ENCODE measurements around the gene PDGFA. TPM values are rescaled to one million over a fixed set of nuclear protein-coding genes. Genes with fewer than 3 reads are reported as not detected.

PDGFA gene
- polyA plus RNA-seq, 1 donor (not counting 4 experiments of a cell fraction or from before 2014, with no cell fraction given): 14.8 TPM

DNA sequence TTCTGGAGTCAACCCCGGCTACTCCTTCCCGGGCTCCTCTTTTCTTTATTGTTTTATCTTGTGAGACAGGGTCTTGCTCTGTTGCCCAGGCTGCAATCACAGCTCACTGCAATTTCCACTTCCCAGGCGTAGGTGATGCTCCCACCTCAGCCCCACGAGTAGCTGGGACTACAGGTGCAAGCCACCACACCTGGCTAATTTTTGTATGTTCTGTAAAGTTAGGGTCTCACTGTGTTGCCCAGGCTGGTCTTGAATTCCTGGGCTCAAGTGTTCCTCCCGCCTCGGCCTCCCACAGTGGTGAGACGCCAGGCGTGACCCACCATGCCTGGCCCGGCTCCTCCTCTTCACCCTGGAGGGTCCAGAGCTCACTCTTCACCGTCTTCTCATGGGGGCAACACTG, 15.3 kb upstream of the PDGFA start:
- H3K4me3 ChIP-seq (ENCODE audit: control insufficient read depth in 2 of 3, extremely low read depth in 1 of 3, insufficient read depth in 2 of 3, low read depth in 1 of 3, low read length in 3 of 3): no peak overlapping the region
- no peaks in the 10 kb centered on the region for H3K9me1 ChIP-seq (ENCODE audit: control insufficient read depth, extremely low read depth, insufficient read depth, low read length)
- no peaks in the 10 kb centered on the region for H3K9me3 ChIP-seq (ENCODE audit: control insufficient read depth, low read depth, low read length)
- no peaks in the 10 kb centered on the region for H3K79me2 ChIP-seq (ENCODE audit: control insufficient read depth, insufficient read depth, low read length)
- H2AFZ ChIP-seq (ENCODE audit: control insufficient read depth, low read length): no peak overlapping the region
- peaks cover 5% of the 10 kb centered on the region for H3K27me3 ChIP-seq (ENCODE audit: control insufficient read depth, extremely low read depth, insufficient read depth, low read length)
- dilution Hi-C loops (cut with MboI; ENCODE audit: extremely low pct_ligation_motif_present, low sequenced_read_pairs): no loop called here
- H3K36me3 ChIP-seq (ENCODE audit: control insufficient read depth in 2 of 2, extremely low read depth in 1 of 2, insufficient read depth in 2 of 2, low read length in 2 of 2): no peaks in the 10 kb centered on the region
- H3K9ac ChIP-seq (ENCODE audit: control insufficient read depth, extremely low read depth, insufficient read depth, low read length): no peak overlapping the region
- TF ChIP-seq, protein P1, sequence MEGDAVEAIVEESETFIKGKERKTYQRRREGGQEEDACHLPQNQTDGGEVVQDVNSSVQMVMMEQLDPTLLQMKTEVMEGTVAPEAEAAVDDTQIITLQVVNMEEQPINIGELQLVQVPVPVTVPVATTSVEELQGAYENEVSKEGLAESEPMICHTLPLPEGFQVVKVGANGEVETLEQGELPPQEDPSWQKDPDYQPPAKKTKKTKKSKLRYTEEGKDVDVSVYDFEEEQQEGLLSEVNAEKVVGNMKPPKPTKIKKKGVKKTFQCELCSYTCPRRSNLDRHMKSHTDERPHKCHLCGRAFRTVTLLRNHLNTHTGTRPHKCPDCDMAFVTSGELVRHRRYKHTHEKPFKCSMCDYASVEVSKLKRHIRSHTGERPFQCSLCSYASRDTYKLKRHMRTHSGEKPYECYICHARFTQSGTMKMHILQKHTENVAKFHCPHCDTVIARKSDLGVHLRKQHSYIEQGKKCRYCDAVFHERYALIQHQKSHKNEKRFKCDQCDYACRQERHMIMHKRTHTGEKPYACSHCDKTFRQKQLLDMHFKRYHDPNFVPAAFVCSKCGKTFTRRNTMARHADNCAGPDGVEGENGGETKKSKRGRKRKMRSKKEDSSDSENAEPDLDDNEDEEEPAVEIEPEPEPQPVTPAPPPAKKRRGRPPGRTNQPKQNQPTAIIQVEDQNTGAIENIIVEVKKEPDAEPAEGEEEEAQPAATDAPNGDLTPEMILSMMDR (optimal IDR thresholded peaks at IDR 0.05 in 1 of 3, IDR thresholded peaks at IDR 0.05 in 1 of 3, conservative IDR thresholded peaks at IDR 0.05 in 1 of 3; ENCODE audit: extremely low read depth in 1 of 3, insufficient read depth in 2 of 3, low read length in 3 of 3): no peak
- TF ChIP-seq EZH2 (IDR thresholded peaks at IDR 0.05; ENCODE audit: low read length): no peak
- no peak overlapping the region for H3K27ac ChIP-seq (ENCODE audit: control insufficient read depth, insufficient read depth, low read length)
- H3K4me1 ChIP-seq (ENCODE audit: control insufficient read depth, extremely low read depth, insufficient read depth, low read length): peaks cover 21% of the 10 kb centered on the region
- H3K4me2 ChIP-seq (ENCODE audit: control insufficient read depth, extremely low read depth, insufficient read depth, low read depth, low read length): no peak overlapping the region
- no peak for DNase-seq (ENCODE audit: low read depth, low spot score)
- FAIRE-seq: no peak
- no peaks in the 10 kb centered on the region for H4K20me1 ChIP-seq (ENCODE audit: control insufficient read depth, extremely low read depth, insufficient read depth, low read length)

DNA sequence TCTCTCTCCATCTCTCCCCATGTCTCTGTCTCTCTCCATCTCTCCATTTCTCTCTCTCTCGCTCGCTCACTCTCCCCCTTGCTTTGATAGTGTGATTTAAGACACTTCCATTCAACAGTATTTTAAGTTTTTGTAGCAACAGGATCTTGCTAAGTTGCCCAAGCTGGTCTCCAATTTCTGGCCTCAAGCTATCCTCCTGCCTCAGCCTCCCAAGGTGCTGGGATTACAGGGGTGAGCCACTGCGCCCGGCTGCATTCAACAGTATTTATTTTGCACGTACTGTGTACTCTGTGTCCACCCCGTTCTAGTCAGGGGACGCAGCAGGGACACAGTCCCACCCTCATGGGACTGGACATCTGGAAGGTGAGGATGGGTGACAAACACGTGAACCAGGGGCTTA, 14.4 kb upstream of the PDGFA start:
- H3K4me2 ChIP-seq (ENCODE audit: control insufficient read depth, extremely low read depth, insufficient read depth, low read depth, low read length): no peak overlapping the region
- no peak for FAIRE-seq
- H3K27me3 ChIP-seq (ENCODE audit: control insufficient read depth, extremely low read depth, insufficient read depth, low read length): peaks cover 5% of the 10 kb centered on the region

More for the DNA sequence above, 14.4 kb upstream of the PDGFA start:
- Histone ChIP-seq H3K9me1 (ENCODE audit: control insufficient read depth, extremely low read depth, insufficient read depth, low read length) (no peaks in the 10 kb centered on the region), H3K79me2 (ENCODE audit: control insufficient read depth, insufficient read depth, low read length) (no peaks in the 10 kb centered on the region), H2AFZ (ENCODE audit: control insufficient read depth, low read length) (no peak overlapping the region), H3K27ac (ENCODE audit: control insufficient read depth, insufficient read depth, low read length) (no peak overlapping the region), H3K4me3 (ENCODE audit: control insufficient read depth in 2 of 3, extremely low read depth in 1 of 3, insufficient read depth in 2 of 3, low read depth in 1 of 3, low read length in 3 of 3) (no peak overlapping the region), H4K20me1 (ENCODE audit: control insufficient read depth, extremely low read depth, insufficient read depth, low read length) (no peaks in the 10 kb centered on the region), H3K36me3 (ENCODE audit: control insufficient read depth in 2 of 2, extremely low read depth in 1 of 2, insufficient read depth in 2 of 2, low read length in 2 of 2) (no peaks in the 10 kb centered on the region), H3K4me1 (ENCODE audit: control insufficient read depth, extremely low read depth, insufficient read depth, low read length) (peaks cover 14% of the 10 kb centered on the region), H3K9me3 (ENCODE audit: control insufficient read depth, low read depth, low read length) (no peaks in the 10 kb centered on the region), H3K9ac (ENCODE audit: control insufficient read depth, extremely low read depth, insufficient read depth, low read length) (no peak overlapping the region)
- dilution Hi-C loops (cut with MboI; ENCODE audit: extremely low pct_ligation_motif_present, low sequenced_read_pairs): no loop called here
- DNase-seq (ENCODE audit: low read depth, low spot score): no peak
- TF ChIP-seq, protein P1 (optimal IDR thresholded peaks at IDR 0.05 in 1 of 3, IDR thresholded peaks at IDR 0.05 in 1 of 3, conservative IDR thresholded peaks at IDR 0.05 in 1 of 3; ENCODE audit: extremely low read depth in 1 of 3, insufficient read depth in 2 of 3, low read length in 3 of 3): no peak
